BLaER1 treated with 17β-estradiol and CSF1 and Interleukin-3, amounts not matched to agents 10 nM and 100 nM (cell line): ENCODE measurements around the gene CBS.
"Not testable (repeated sequence)": the region's sequence is repeated elsewhere in the genome, so short reads cannot be mapped to it uniquely, and the experiment has no call there.

ENCODE experiments used
- H3K27ac ChIP-seq, 11 experiments: shearing (Covaris generic); formaldehyde crosslinking; 2 replicates each; pipeline ENCODE4 v1.8.1; 2022
- H3K27me3 ChIP-seq, 11 experiments: shearing (Covaris generic); formaldehyde crosslinking; 2 replicates each; pipeline ENCODE4 v1.8.1; 2022
- H3K36me3 ChIP-seq, 11 experiments: shearing (Covaris generic); formaldehyde crosslinking; 2 replicates each; pipeline ENCODE4 v1.8.1; 2022
- H3K4me1 ChIP-seq, 10 experiments: shearing (Covaris generic); formaldehyde crosslinking; 2 replicates each; pipeline ENCODE4 v1.8.1; 2022
- H3K4me2 ChIP-seq, 11 experiments: shearing (Covaris generic); formaldehyde crosslinking; 2 replicates each; pipeline ENCODE4 v1.8.1; 2022
- H3K4me3 ChIP-seq, 10 experiments: shearing (Covaris generic); formaldehyde crosslinking; 2 replicates each; pipeline ENCODE4 v1.8.1; 2022
- H3K9ac ChIP-seq, 11 experiments: shearing (Covaris generic); formaldehyde crosslinking; 2 replicates each; pipeline ENCODE4 v1.8.1; 2022
- H3K9me3 ChIP-seq, 11 experiments: shearing (Covaris generic); formaldehyde crosslinking; replicated peaks in 1 of 11; 2 replicates each; pipeline ENCODE4 v1.8.1; 2022
- H4K20me1 ChIP-seq, 11 experiments: shearing (Covaris generic); formaldehyde crosslinking; 2 replicates each; pipeline ENCODE4 v1.8.1; 2022

CBS gene

DNA sequence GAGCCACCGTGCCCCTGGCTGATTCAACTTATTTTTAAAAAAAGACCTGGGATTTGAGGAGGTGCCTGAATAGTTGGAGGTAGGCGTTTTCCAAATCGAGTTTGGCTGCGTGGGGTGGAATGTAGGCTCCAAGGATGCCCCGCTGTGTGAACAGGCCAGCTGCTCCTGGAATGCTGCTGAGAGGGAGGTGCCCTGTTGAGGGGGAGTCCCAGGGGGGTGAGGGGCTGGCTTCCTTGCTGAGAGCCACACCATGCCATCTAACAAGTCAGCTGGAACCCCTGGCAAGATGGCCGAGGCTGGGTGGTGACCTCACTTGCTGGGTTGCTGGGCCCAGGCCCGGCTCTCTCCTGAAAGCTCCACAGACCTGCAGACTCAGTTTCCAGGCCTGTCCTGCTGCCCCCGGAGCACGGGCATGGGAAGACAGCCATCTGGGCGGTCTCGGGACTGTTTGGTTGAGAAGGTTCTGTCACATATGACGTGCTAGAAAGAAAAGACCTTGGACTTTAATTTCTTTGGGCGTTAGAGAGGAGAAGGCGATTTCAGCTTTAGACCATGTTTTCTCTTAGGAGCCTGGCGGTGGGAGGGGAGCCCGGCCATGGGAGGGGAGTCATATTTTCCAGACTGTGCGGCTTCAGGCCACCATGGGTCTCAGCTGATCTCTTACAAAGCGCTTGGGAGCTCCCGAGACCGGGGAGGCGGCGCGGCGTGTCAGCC lies 7.1 kb upstream of the CBS start:
- not testable (repeated sequence) for H4K20me1 ChIP-seq, H3K4me3 ChIP-seq, H3K9me3 ChIP-seq, H3K27ac ChIP-seq, H3K27me3 ChIP-seq, H3K9ac ChIP-seq, H3K36me3 ChIP-seq, H3K4me1 ChIP-seq, H3K4me2 ChIP-seq

DNA sequence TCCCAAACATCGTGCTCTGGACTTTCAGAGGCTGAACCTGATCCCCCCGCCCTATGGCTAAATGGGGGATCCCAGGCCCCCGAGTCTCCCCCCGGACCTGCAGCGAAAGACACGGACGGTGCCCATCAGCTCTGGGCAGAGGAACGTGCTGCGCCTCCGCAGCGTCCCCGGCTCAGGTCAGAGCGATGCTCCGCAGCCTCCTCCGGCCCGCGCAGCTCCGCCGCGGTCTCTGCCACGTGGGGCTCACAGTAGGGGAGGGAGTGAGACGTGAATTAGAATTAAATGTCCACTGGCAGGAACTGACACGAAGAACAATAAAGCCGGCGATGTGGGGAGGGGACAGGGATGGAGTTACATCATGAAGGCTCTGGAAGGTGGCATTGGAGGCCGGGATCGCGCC lies 1.0 kb upstream of the CBS start:
- not testable (repeated sequence) for H3K27me3 ChIP-seq, H3K4me3 ChIP-seq, H3K4me2 ChIP-seq, H3K9ac ChIP-seq, H3K27ac ChIP-seq, H3K9me3 ChIP-seq, H4K20me1 ChIP-seq, H3K36me3 ChIP-seq, H3K4me1 ChIP-seq

DNA sequence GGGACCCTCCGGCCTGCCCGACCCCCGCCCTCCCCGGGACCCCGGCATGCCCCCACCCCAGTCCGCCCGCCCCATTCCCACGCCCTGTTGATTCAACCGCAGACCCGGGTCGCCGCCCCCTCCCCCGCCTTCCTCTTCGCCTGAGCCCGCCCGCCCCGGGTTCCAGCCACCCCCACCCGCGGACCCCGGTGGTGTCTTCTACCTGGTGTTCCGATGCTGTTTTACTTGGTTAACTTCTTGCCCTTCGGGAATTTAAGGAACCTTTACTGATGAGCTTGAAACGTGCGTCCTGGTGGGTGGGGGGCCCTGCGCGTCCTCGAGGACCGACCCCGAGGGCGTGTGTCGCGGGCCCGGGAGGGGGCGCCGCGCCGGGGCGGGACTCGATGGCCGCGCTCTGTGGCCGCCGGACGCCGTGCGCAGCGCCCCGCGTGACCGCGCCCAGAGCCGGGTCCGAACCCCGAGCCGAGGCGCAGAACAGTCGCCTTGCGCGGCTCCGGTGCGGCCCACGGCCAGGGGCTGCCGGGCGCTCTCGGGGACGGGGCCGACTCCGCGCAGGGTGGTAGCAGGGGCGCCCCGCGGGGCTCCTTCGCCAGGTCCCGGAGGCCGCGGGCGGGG lies 495 bp upstream of the CBS start:
- H3K9me3 ChIP-seq, H3K4me2 ChIP-seq, H4K20me1 ChIP-seq, H3K27ac ChIP-seq, H3K9ac ChIP-seq, H3K36me3 ChIP-seq, H3K4me3 ChIP-seq, H3K27me3 ChIP-seq, H3K4me1 ChIP-seq: not testable (repeated sequence)

DNA sequence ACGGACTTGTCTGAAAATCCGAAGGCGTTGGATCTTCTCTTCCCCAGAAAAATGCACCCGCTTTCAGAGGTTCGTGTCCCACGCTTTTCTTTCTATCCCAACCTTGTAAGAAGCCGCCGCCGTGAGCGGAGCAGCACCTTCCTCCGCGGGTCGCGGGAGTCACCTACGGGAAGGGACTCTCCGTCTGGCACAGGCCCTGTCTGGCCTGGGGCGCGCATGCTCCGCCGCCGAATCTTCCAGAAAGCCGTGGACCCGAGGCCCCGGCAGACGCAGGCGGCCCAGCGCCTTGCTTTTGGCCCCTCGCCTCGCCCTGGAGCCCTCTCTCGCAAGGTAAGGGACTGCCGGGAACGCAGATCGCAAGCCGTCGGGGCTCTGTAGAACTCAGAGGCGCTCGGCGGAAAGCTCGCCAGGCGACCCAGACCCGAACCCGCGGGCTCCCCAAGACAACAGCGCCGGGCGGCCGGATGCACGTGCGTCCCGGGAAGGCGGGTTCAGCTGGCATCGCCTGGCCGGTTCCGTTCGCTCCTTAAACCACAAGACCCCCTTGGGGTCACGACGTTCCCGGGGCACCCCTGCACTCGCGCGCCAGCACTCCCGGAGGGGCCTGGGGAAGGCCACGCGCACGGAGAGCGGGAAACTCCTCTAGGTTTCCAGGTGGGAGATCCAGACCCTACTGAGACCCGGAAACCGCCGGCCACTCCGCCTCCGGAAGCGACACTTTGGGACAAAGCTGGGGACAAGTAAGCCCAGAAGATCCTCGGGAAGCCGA lies 1.1 kb downstream of the CBS start:
- not testable (repeated sequence) for H3K4me1 ChIP-seq, H3K4me3 ChIP-seq, H3K4me2 ChIP-seq

DNA sequence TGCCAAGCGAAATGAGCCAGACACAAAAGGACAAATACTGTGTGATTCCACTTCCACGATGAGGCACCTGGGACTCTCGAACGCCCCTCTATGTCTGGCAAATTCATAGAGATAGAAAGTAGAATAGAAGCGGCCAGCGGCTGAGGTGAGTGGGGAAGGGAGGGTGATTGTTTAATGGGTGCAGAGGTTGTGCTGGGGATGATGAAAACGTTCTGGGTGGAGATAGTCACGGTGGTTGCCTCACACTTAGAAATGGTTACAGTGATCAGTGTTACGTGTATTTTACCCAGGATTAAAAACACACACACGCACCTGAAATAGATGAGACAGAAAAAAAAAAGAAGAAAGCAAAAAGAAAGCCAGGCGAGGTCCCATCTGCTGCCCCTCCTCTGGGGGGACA lies 2.9 kb downstream of the CBS start:
- H4K20me1 ChIP-seq, H3K27ac ChIP-seq, H3K4me2 ChIP-seq, H3K4me1 ChIP-seq, H3K4me3 ChIP-seq, H3K27me3 ChIP-seq, H3K36me3 ChIP-seq, H3K9me3 ChIP-seq, H3K9ac ChIP-seq: not testable (repeated sequence)

More for the DNA sequence above, 1.1 kb downstream of the CBS start:
- H3K9ac ChIP-seq, H4K20me1 ChIP-seq, H3K36me3 ChIP-seq, H3K27me3 ChIP-seq, H3K27ac ChIP-seq, H3K9me3 ChIP-seq: not testable (repeated sequence)

DNA sequence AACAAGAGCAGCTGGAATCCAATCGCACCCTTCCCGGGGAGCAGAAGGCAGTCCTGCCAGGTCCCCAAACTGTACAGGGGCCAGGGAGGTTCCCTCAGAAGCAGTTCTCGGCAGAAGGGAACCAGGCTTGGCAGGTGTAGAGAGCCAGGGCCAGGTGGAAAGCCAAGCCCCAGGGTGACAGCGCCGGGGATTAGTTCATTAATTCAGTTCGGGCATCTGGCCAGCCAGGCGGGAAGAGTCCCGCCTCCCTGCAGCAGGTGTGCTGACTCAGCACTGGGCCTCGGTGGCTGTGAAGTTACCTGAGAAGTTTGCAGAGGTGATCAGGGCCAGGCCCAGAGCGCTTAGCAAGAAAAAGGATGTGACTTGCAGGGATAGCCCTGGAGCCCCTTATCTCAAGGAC lies 6.0 kb downstream of the CBS start:
- not testable (repeated sequence) for H3K27me3 ChIP-seq, H3K4me2 ChIP-seq, H3K4me3 ChIP-seq, H4K20me1 ChIP-seq, H3K9me3 ChIP-seq, H3K27ac ChIP-seq, H3K36me3 ChIP-seq, H3K4me1 ChIP-seq, H3K9ac ChIP-seq

DNA sequence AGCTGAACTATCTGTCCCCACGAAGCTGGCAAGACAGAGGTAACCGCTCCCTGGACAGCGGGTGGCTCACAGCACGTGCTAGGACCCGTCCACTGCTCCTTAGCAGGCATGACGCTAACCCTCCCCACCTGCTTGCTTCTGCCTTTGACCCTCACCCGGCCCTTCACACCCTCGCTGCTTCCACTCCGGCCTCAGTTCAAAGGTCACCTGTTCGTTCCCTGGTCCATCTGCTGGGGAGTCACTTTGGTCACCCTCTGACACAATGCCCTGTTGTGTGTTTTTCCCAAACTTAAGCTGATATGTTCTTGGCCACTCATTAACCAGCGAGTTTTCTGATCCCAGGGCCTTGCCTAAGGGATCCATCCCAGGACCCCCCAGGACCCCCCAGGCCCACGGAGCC lies 7.6 kb downstream of the CBS start:
- H3K36me3 ChIP-seq, H3K4me3 ChIP-seq: not testable (repeated sequence)

DNA sequence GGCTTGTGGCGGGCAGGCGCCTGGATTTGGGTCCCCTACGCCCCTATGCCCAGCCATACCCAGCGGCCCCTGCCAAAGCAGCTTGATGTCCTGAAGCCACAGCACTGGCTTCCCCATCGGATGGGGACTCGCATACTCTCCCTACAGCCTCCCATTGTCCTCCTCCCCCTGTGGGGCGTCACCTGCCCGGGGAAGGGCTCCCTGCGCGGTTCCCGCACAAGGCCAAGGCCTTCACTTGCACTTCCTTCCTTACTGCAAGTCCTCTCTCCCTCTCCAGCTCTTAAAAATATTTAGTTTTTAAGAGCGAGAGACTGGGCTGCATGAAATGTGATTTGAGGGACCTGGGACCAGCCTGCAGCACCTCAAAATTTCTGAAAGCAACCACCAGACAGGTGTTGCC lies 8.9 kb downstream of the CBS start:
- H3K9ac ChIP-seq, H3K36me3 ChIP-seq, H3K27me3 ChIP-seq, H3K4me2 ChIP-seq, H4K20me1 ChIP-seq, H3K4me1 ChIP-seq, H3K27ac ChIP-seq, H3K4me3 ChIP-seq, H3K9me3 ChIP-seq: not testable (repeated sequence)

More for the DNA sequence above, 7.6 kb downstream of the CBS start:
- not testable (repeated sequence) for H3K4me2 ChIP-seq, H3K27ac ChIP-seq, H4K20me1 ChIP-seq, H3K9me3 ChIP-seq, H3K9ac ChIP-seq, H3K27me3 ChIP-seq, H3K4me1 ChIP-seq

DNA sequence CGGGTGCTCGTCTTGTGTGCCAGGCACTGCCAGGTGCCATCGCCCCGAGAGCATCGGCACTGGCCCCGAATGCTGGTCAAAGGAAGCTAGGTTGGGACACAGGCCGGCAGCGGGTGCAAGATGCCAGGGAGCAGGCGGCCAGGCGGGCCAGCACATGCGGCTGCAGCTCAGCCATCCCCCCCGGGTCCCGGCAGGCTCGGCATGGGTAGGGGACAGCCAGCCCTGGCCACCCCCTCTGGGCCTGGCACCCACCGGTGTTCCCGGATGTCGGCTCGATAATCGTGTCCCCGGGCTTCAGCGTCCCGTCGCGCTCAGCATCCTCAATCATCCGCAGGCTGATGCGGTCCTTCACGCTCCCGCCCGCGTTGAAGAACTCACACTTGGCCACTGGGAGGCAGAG lies 9.6 kb downstream of the CBS start:
- H3K27ac ChIP-seq, H3K27me3 ChIP-seq, H3K4me2 ChIP-seq, H3K36me3 ChIP-seq, H4K20me1 ChIP-seq, H3K4me1 ChIP-seq, H3K9ac ChIP-seq, H3K9me3 ChIP-seq, H3K4me3 ChIP-seq: not testable (repeated sequence)

DNA sequence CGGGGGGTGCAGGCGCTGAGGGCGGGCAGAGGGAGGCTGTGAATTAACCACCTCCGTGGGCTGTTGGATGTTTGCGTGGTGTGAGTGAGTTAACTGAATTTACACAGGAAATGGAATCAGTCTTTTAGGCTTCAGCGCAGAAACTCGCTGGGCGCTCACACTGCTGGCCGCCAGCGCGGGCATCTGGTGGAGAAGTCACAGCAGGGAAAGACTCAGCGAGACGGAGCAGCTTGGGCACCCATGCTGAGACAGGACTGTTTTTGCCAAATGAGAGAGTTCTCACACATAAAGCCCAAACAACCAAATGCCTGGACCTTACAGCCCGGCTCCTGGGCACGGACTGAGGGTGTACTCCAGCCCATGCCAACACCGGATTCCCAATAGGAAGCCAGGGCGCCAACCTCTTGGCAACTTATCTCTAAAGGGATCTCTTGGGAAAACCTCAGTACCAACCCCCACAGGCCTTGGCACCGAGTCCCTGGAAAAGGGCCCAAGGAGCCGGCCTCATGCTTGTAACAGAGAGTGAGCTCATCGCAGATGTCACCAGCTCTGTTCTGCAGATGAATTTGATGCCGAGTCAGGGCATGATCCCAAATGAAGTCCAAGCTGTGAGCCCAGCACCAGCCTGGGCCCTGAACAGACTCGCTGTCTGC lies 11.2 kb downstream of the CBS start:
- H3K36me3 ChIP-seq, H3K4me2 ChIP-seq, H3K9ac ChIP-seq, H3K4me3 ChIP-seq, H3K27me3 ChIP-seq, H3K27ac ChIP-seq, H3K4me1 ChIP-seq, H4K20me1 ChIP-seq, H3K9me3 ChIP-seq: not testable (repeated sequence)

DNA sequence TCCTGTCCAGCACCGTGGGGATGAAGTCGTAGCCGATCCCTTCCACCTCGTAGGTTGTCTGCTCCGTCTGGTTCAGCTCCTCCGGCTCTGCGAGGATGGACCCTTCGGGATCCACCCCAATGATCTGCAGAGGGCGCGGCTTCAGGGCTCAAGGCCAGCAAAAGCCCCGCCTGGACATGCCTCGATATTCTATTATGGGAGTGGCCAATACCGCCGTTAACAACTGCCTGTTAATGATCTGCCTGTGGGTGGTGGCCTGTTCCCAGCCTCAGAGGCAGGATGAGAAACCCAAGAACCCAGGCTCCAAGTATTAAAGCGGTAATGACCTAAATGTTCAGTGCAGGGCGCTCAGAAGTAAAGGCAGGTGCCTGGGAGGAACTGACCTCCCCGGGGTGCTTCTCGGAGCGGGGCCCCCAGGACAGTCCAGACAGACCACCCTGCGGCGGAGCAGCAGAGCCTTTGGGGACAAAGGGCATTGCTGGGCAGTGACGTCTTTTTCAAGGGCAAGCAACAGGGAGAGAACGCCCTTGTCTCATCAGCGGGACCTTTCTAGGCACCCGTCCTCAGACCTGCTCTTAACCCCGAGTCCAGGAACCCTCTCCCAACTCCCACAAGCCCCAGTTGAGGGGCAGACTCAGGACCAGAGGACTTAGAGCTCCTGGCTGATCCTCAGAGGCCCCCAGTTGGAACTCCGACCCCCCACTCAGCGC lies 12.5 kb downstream of the CBS start:
- H3K27ac ChIP-seq, H3K4me2 ChIP-seq, H3K36me3 ChIP-seq, H3K27me3 ChIP-seq, H3K9me3 ChIP-seq, H4K20me1 ChIP-seq, H3K9ac ChIP-seq, H3K4me3 ChIP-seq, H3K4me1 ChIP-seq: not testable (repeated sequence)

DNA sequence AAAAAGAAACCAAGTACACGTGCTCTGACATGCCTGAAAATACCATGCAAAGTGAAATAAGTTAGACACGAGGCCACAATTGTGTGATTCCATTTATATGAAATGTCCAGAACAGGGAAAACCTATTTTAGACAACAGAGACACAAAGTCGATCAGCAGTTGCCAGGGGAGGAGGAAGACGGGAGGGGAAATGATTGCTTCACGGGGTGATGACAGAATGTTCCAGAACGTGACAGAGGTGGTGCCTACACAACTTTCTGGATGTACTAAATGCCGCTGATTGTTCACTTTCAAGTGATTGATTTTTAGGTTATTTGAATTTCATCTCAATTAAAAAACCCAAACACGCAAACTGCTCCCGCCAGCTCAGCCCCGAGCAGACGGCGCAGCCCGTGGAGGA lies 22.5 kb downstream of the CBS start:
- H3K4me1 ChIP-seq, H3K36me3 ChIP-seq: not testable (repeated sequence)

DNA sequence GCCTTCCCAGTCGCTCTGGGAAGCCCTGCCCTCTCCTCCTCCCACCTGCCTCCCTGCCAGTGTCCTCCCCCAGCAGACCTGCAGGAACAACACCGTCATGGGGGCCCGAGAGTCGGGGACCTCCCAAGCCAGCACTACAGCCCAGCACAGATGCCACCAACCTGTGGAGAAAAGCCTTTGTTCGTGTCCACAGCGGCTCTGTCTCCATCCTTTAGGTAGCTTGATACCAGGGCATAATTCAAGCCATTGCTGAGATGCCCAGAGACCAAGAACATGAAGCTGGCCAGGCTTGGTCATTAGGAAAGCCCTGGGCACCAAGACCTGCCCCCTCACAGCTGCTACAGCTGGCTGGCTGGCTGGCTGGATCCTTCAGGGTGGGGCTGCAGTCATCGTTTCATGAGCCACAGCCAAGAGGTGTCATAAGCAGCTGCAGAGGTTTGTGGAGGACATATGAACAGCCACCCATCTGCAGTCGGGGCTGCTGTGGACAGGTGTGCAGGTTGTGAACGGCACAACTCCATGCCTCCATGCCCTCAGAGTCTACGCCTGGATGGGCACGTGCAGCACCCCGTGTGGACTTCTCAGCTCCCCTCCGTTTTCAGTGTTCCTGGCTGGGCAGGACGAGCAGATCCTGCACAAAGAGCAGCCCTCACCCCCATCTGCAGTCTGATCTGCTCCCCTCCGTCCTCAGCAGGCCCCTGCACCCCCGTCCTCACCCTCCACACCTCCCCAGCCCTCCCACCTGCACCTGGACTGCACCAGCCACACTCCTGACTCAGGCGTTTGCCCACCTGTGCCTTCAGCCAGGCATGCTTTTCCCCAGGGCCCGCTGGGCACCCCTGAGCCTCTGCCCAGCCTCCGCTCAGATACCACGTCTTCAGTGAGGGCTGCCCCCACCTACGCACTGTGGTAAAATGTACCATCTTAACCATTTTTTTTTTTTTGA lies 29.5 kb downstream of the CBS start:
- not testable (repeated sequence) for H4K20me1 ChIP-seq, H3K9me3 ChIP-seq, H3K27me3 ChIP-seq, H3K4me3 ChIP-seq, H3K27ac ChIP-seq, H3K36me3 ChIP-seq, H3K9ac ChIP-seq
- peak overlapping the region; percentile 38 to 60 (median 52); a peak in 17 of 22 replicates for H3K4me2 ChIP-seq
- H3K4me1 ChIP-seq = peaks cover 0 to 11% (median 8%) of the 10 kb centered on the region in 10 experiments; a peak in 11 of 20 replicates

More for the DNA sequence above, 22.5 kb downstream of the CBS start:
- H3K4me3 ChIP-seq, H3K27me3 ChIP-seq, H3K9me3 ChIP-seq, H3K27ac ChIP-seq, H3K4me2 ChIP-seq, H3K9ac ChIP-seq, H4K20me1 ChIP-seq: not testable (repeated sequence)
